ENCODE data around the gene CPPED1.

DNA sequence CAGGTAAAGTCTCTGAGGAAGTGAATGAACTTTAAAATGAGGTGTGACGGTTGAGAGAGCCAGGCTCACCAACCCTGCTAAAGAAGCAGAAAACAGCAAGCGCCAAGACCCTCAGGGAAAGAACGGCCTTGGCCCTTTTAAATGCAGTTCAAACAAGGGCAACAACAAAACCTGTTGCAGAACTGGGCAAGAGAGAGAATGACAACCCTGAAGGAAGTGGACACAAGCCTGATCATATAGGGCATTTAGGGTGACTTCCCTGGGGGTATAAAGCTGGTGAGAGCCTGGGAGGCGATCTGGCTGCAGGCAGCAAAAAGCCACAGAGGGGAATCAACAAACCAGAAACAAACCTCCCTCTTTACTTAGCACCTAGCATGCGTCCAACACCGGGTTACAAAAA, 1.0 kb downstream of the CPPED1 start:
- TF ChIP-seq, protein P1, sequence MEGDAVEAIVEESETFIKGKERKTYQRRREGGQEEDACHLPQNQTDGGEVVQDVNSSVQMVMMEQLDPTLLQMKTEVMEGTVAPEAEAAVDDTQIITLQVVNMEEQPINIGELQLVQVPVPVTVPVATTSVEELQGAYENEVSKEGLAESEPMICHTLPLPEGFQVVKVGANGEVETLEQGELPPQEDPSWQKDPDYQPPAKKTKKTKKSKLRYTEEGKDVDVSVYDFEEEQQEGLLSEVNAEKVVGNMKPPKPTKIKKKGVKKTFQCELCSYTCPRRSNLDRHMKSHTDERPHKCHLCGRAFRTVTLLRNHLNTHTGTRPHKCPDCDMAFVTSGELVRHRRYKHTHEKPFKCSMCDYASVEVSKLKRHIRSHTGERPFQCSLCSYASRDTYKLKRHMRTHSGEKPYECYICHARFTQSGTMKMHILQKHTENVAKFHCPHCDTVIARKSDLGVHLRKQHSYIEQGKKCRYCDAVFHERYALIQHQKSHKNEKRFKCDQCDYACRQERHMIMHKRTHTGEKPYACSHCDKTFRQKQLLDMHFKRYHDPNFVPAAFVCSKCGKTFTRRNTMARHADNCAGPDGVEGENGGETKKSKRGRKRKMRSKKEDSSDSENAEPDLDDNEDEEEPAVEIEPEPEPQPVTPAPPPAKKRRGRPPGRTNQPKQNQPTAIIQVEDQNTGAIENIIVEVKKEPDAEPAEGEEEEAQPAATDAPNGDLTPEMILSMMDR (IDR thresholded peaks at IDR 0.05): no peak
- TF ChIP-seq EP300 (IDR thresholded peaks at IDR 0.05): no peak

All from sigmoid colon (tissue), 4 donors.